Astrocyte (in vitro differentiated cells and primary cell): ENCODE measurements around the gene CFAP74. TPM values are rescaled to one million over a fixed set of nuclear protein-coding genes. Genes with fewer than 3 reads are reported as not detected.

Experiments used
- DNase-seq: peaks from one replicate; pipeline ENCODE4 v3.0.0-alpha.2; 2010; ENCODE audit warnings: low read depth
- FAIRE-seq: peaks from 2 replicates; lab custom pipeline; 2011; peaks lifted over from hg19 to GRCh38; lab: Jason Lieb, UNC
- H2AFZ ChIP-seq: 2 replicates; pipeline ENCODE4 v1.6.0; 2012; ENCODE audit warnings: low read depth, low read length, inconsistent platforms
- H3K27ac ChIP-seq: 2 replicates; pipeline ENCODE4 v1.5.1; 2011; ENCODE audit warnings: low read depth, low read length, inconsistent platforms
- H3K27me3 ChIP-seq: 2 replicates; pipeline ENCODE4 v1.6.0; 2011; ENCODE audit warnings: low read length, inconsistent platforms; ENCODE audit not compliant: insufficient read depth
- H3K36me3 ChIP-seq: 2 replicates; pipeline ENCODE4 v1.5.1; 2011; ENCODE audit warnings: low read length, inconsistent platforms; ENCODE audit not compliant: insufficient read depth
- H3K4me1 ChIP-seq: 2 replicates; pipeline ENCODE4 v1.5.1; 2011; ENCODE audit warnings: low read length, inconsistent platforms; ENCODE audit not compliant: insufficient read depth
- H3K4me2 ChIP-seq: 2 replicates; pipeline ENCODE4 v1.6.0; 2012; ENCODE audit warnings: low read length, inconsistent platforms
- H3K4me3 ChIP-seq: 2 replicates; pipeline ENCODE4 v1.5.1; 2011; ENCODE audit warnings: low read depth, mild to moderate bottlenecking, low read length, inconsistent platforms; ENCODE audit not compliant: insufficient read depth
- H3K79me2 ChIP-seq: 2 replicates; pipeline ENCODE4 v1.6.0; 2012; ENCODE audit warnings: mild to moderate bottlenecking, low read length, inconsistent platforms; ENCODE audit not compliant: insufficient read depth
- H3K9ac ChIP-seq: 2 replicates; pipeline ENCODE4 v1.6.0; 2012; ENCODE audit warnings: mild to moderate bottlenecking, low read length, inconsistent platforms
- H3K9me3 ChIP-seq: 2 replicates; pipeline ENCODE4 v1.5.1; 2012; ENCODE audit warnings: low read depth, mild to moderate bottlenecking, low read length, inconsistent platforms; ENCODE audit not compliant: insufficient read depth
- H4K20me1 ChIP-seq: 2 replicates; pipeline ENCODE4 v1.6.0; 2012; ENCODE audit warnings: low read length, inconsistent platforms; ENCODE audit not compliant: insufficient read depth
- H3K27ac Mint-ChIP-seq: one replicate; pipeline ENCODE4 v1.8.0; 2021; ENCODE audit warnings: mild to moderate bottlenecking, mixed read lengths; ENCODE audit not compliant: unreplicated experiment
- H3K27me3 Mint-ChIP-seq: one replicate; pipeline ENCODE4 v1.8.0; 2021; ENCODE audit warnings: low read depth, mixed read lengths; ENCODE audit not compliant: unreplicated experiment
- H3K36me3 Mint-ChIP-seq: one replicate; pipeline ENCODE4 v1.8.0; 2021; ENCODE audit warnings: low read depth, mixed read lengths; ENCODE audit not compliant: unreplicated experiment
- H3K4me1 Mint-ChIP-seq: one replicate; pipeline ENCODE4 v1.8.0; 2021; ENCODE audit warnings: low read depth, mixed read lengths; ENCODE audit not compliant: unreplicated experiment
- H3K4me3 Mint-ChIP-seq: one replicate; pipeline ENCODE4 v1.8.0; 2021; ENCODE audit warnings: mild to moderate bottlenecking, moderate library complexity, mixed read lengths; ENCODE audit not compliant: unreplicated experiment
- H3K9me3 Mint-ChIP-seq: one replicate; pipeline ENCODE4 v1.8.0; 2021; ENCODE audit warnings: mild to moderate bottlenecking, mixed read lengths; ENCODE audit not compliant: unreplicated experiment
- CTCF ChIP-seq: IDR thresholded peaks from 2 replicates; pipeline ENCODE4 v1.5.1; 2011; ENCODE audit warnings: low read depth, mild to moderate bottlenecking, inconsistent platforms, low read length, moderate library complexity; ENCODE audit not compliant: insufficient read depth
- EZH2 ChIP-seq: IDR thresholded peaks from 2 replicates; pipeline ENCODE4 v1.6.1; 2012; ENCODE audit warnings: mild to moderate bottlenecking, low read length, inconsistent platforms; ENCODE audit not compliant: insufficient read depth
- total RNA-seq: library from RNA; stranded (reverse); gene quantifications from 2 replicates; pipeline ENCODE4 v1.2.1, GENCODE V29; 2021

The CFAP74 gene
- total RNA-seq, 1 donor from 2014 or later, result not detected

GRCh38 chr1:1899266-1899966 lies 104.2 kb downstream of the CFAP74 start:
- Histone ChIP-seq H3K9ac (no peak overlapping the region), H3K27ac (no peak overlapping the region), H3K4me2 (no peak overlapping the region), H3K79me2 (no peaks in the 10 kb centered on the region), H3K27me3 (no peaks in the 10 kb centered on the region), H3K9me3 (no peaks in the 10 kb centered on the region), H4K20me1 (no peaks in the 10 kb centered on the region), H3K4me1 (peaks cover 3% of the 10 kb centered on the region), H3K36me3 (no peaks in the 10 kb centered on the region), H3K4me3 (no peak overlapping the region), H2AFZ (no peak overlapping the region)
- H3K36me3 Mint-ChIP-seq, result no peaks in the 10 kb centered on the region
- peaks cover 6% of the 10 kb centered on the region for H3K4me1 Mint-ChIP-seq
- FAIRE-seq (no peak), DNase-seq (no peak)
- H3K27me3 Mint-ChIP-seq, result peaks cover 7% of the 10 kb centered on the region
- no peak overlapping the region for H3K27ac Mint-ChIP-seq
- no peak overlapping the region for H3K4me3 Mint-ChIP-seq
- no peak for TF ChIP-seq EZH2
- H3K9me3 Mint-ChIP-seq, result no peaks in the 10 kb centered on the region

DNA sequence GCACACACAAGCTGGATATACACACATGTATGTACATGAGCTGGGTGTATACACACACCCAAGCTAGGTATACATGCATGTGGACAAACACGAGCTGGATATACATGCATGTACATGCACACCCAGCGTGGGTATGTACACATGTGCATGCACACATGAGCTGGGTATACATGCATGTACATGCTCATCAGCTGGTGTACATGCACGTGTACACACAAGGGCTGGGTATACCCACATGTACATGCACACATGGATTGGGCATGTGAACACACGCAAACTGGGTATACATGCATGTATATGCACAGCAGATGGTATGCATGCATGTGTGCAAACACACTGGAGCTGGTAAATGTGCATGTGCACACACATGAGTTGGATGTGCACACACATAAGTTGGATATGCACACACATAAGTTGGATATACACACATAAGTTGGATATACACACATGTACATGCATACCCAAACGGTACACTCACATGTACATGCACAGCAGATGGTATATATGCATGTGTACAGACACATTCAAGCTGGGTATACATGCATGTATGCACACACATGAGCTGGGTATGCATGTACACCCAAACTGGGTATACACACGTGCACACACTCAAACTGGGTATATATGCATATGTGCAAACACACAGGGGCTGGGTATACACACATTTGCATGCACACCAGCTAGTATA lies 105.2 kb downstream of the CFAP74 start:
- H3K36me3 ChIP-seq, result no peaks in the 10 kb centered on the region
- no peaks in the 10 kb centered on the region for H3K79me2 ChIP-seq
- peaks cover 3% of the 10 kb centered on the region for H3K4me1 ChIP-seq
- Mint-ChIP-seq H3K9me3 (no peaks in the 10 kb centered on the region), H3K4me1 (peaks cover 6% of the 10 kb centered on the region), H3K27ac (no peak overlapping the region), H3K27me3 (peaks cover 7% of the 10 kb centered on the region), H3K4me3 (no peak overlapping the region), H3K36me3 (no peaks in the 10 kb centered on the region)
- H3K9ac ChIP-seq, result no peak overlapping the region
- no peaks in the 10 kb centered on the region for H3K9me3 ChIP-seq
- TF ChIP-seq CTCF (no peak), EZH2 (no peak)
- H3K27ac ChIP-seq, result no peak overlapping the region
- no peaks in the 10 kb centered on the region for H4K20me1 ChIP-seq
- H2AFZ ChIP-seq, result no peak overlapping the region
- no peaks in the 10 kb centered on the region for H3K27me3 ChIP-seq
- DNase-seq (no peak), FAIRE-seq (no peak)
- H3K4me3 ChIP-seq, result no peak overlapping the region
- H3K4me2 ChIP-seq, result no peak overlapping the region

DNA sequence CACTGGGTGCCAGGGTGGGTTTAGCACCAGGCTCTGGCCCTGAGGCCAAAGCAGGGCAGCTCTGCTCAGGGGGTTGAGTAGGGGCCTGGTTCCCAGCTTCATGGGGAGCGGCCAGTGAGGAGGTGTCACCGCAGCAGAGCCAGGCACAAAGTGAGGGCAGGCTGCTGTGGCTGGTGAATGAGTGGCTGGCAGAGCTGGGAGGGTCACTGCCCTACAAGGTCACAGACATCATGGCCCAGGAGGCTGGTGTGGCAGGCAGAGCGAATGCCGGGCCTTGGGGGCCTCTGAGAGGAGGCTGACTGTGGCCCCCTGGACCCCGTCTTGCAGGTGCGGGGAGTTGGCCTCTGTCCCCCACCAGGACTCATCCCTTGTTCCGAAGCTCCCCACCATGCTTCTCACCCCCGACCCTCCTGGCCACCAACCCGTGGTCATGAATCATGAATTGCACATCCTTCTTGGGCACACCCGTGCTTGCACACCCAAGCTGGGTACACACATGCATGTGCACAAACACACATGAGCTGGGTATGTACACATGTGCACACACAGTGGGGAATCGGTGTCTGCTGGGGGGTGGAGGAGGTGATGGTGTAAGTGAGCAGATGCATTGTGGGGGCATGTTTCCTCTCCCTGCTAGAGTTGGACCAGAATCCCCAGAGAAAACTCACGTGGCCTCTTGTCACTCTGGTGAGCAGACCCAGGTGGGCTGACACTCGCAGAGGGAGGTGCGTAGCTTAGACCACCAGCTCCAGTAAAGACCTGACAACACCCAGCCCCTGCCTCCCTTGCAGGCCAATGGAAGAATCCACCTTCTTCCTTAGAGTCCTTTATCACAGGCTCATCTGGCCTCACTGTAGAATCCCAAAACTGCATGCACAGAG lies 107.9 kb downstream of the CFAP74 start:
- no peak for DNase-seq
- peaks cover 2% of the 10 kb centered on the region for H3K36me3 Mint-ChIP-seq
- Histone ChIP-seq H3K79me2 (peaks cover 14% of the 10 kb centered on the region), H4K20me1 (peaks cover 6% of the 10 kb centered on the region), H3K4me2 (no peak overlapping the region), H2AFZ (no peak overlapping the region), H3K27ac (no peak overlapping the region), H3K36me3 (no peaks in the 10 kb centered on the region), H3K9ac (no peak overlapping the region), H3K9me3 (no peaks in the 10 kb centered on the region), H3K27me3 (no peaks in the 10 kb centered on the region), H3K4me3 (no peak overlapping the region), H3K4me1 (peaks cover 10% of the 10 kb centered on the region)
- H3K9me3 Mint-ChIP-seq, result no peaks in the 10 kb centered on the region
- H3K4me1 Mint-ChIP-seq, result peaks cover 16% of the 10 kb centered on the region
- peaks cover 3% of the 10 kb centered on the region for H3K27me3 Mint-ChIP-seq
- FAIRE-seq, result no peak
- no peak for TF ChIP-seq EZH2
- TF ChIP-seq CTCF, result no peak
- H3K27ac Mint-ChIP-seq, result no peak overlapping the region
- no peak overlapping the region for H3K4me3 Mint-ChIP-seq
